DOHH2 (cell line): ENCODE measurements around the gene SMARCA2.

Experiments used
- H3F3A ChIP-seq: fragments of 200-600 bp; sonication (generic), shearing (Covaris generic); 2 replicates; pipeline ENCODE4 v1.6.0; 2016; ENCODE audit warnings: antibody characterized with exemption, mild to moderate bottlenecking; ENCODE audit not compliant: control insufficient read depth, insufficient read depth
- H3K27ac ChIP-seq: fragments of 200-600 bp; sonication (generic); 2 replicates; pipeline ENCODE4 v1.5.1; 2014; ENCODE audit warnings: low read depth, mild to moderate bottlenecking, low read length, moderate library complexity
- H3K27me3 ChIP-seq: fragments of 200-600 bp; sonication (generic); 2 replicates; pipeline ENCODE4 v1.6.1; 2014; ENCODE audit warnings: mild to moderate bottlenecking, low read length, mixed read lengths; ENCODE audit not compliant: control insufficient read depth
- H3K36me3 ChIP-seq: fragments of 200-600 bp; sonication (generic); 2 replicates; pipeline ENCODE4 v1.6.1; 2014; ENCODE audit warnings: mild to moderate bottlenecking, low read length, moderate library complexity, mixed read lengths; ENCODE audit not compliant: control insufficient read depth
- H3K4me1 ChIP-seq: fragments of 200-600 bp; sonication (generic); 2 replicates; pipeline ENCODE4 v1.6.1; 2014; ENCODE audit warnings: mild to moderate bottlenecking, low read length, mixed read lengths; ENCODE audit not compliant: control insufficient read depth
- H3K4me2 ChIP-seq: fragments of 200-600 bp; sonication (generic); 2 replicates; pipeline ENCODE4 v1.6.0; 2014; ENCODE audit warnings: mild to moderate bottlenecking, low read length, moderate library complexity
- H3K4me3 ChIP-seq: fragments of 200-600 bp; sonication (generic); 2 replicates; pipeline ENCODE4 v1.5.1; 2014; ENCODE audit warnings: mild to moderate bottlenecking, low read length, mixed read lengths
- H3K79me2 ChIP-seq: fragments of 200-600 bp; sonication (generic); 2 replicates; pipeline ENCODE4 v1.6.1; 2014; ENCODE audit warnings: mild to moderate bottlenecking, low read length, mixed read lengths; ENCODE audit not compliant: control insufficient read depth
- H3K9me2 ChIP-seq: fragments of 200-600 bp; sonication (generic); replicated peaks from 2 replicates; pipeline ENCODE4 v1.6.1; 2014; ENCODE audit warnings: mild to moderate bottlenecking, low read length, mixed read lengths; ENCODE audit not compliant: control insufficient read depth
- H3K9me3 ChIP-seq: fragments of 200-600 bp; sonication (generic); 2 replicates; pipeline ENCODE4 v1.6.1; 2014; ENCODE audit warnings: antibody characterized with exemption, low read length, mixed read lengths; ENCODE audit not compliant: control insufficient read depth, insufficient read depth
- H4K20me1 ChIP-seq: fragments of 200-600 bp; sonication (generic); 2 replicates; pipeline ENCODE4 v1.6.0; 2014; ENCODE audit warnings: low read depth, mild to moderate bottlenecking, antibody characterized with exemption, low read length, moderate library complexity; ENCODE audit not compliant: control insufficient read depth, insufficient read depth
- CTCF ChIP-seq: fragments of 200-600 bp; sonication (generic); IDR thresholded peaks from one replicate; pipeline ENCODE4 v1.5.1; 2014; ENCODE audit warnings: antibody characterized with exemption, mild to moderate bottlenecking, low read depth, low read length; ENCODE audit not compliant: poor library complexity, severe bottlenecking
- EZH2phosphoT487 ChIP-seq: fragments of 200-600 bp; sonication (generic); IDR thresholded peaks from 2 replicates; pipeline ENCODE4 v1.6.1; 2017; ENCODE audit warnings: borderline replicate concordance, mild to moderate bottlenecking, antibody characterized with exemption, low read length, moderate library complexity, mixed read lengths

Gene SMARCA2

GRCh38 chr9:1996156-1996555 is 19.0 kb upstream of the SMARCA2 start:
- no peak overlapping the region for H3K4me3 ChIP-seq
- no peak overlapping the region for H3K27ac ChIP-seq
- H3K9me2 ChIP-seq: no peaks in the 10 kb centered on the region
- H3K36me3 ChIP-seq: no peaks in the 10 kb centered on the region
- H3K79me2 ChIP-seq: no peaks in the 10 kb centered on the region
- H4K20me1 ChIP-seq: no peaks in the 10 kb centered on the region
- H3K4me2 ChIP-seq: no peak overlapping the region
- H3K27me3 ChIP-seq: peaks cover 5% of the 10 kb centered on the region; the same call in 1 of the 2 replicates
- no peaks in the 10 kb centered on the region for H3K9me3 ChIP-seq
- H3K4me1 ChIP-seq: no peaks in the 10 kb centered on the region
- TF ChIP-seq CTCF (no peak), EZH2phosphoT487 (no peak)
- no peaks in the 10 kb centered on the region for H3F3A ChIP-seq

GRCh38 chr9:1997646-1998045 is 17.5 kb upstream of the SMARCA2 start:
- no peaks in the 10 kb centered on the region for H3K9me3 ChIP-seq
- no peaks in the 10 kb centered on the region for H3F3A ChIP-seq
- H4K20me1 ChIP-seq: no peaks in the 10 kb centered on the region
- no peak for TF ChIP-seq CTCF
- no peak for TF ChIP-seq EZH2phosphoT487
- H3K4me3 ChIP-seq: no peak overlapping the region
- H3K4me1 ChIP-seq: no peaks in the 10 kb centered on the region
- no peaks in the 10 kb centered on the region for H3K36me3 ChIP-seq
- no peaks in the 10 kb centered on the region for H3K27me3 ChIP-seq
- no peaks in the 10 kb centered on the region for H3K9me2 ChIP-seq
- no peaks in the 10 kb centered on the region for H3K79me2 ChIP-seq
- H3K27ac ChIP-seq: no peak overlapping the region
- no peak overlapping the region for H3K4me2 ChIP-seq

- H3K4me1 ChIP-seq: no peaks in the 10 kb centered on the region
- H3K36me3 ChIP-seq: no peaks in the 10 kb centered on the region
- H3K79me2 ChIP-seq: no peaks in the 10 kb centered on the region
- H3K27ac ChIP-seq: no peak overlapping the region
- H3K9me2 ChIP-seq: no peaks in the 10 kb centered on the region
- H3K4me3 ChIP-seq: no peak overlapping the region
- no peaks in the 10 kb centered on the region for H3K9me3 ChIP-seq
- no peaks in the 10 kb centered on the region for H3F3A ChIP-seq
- no peaks in the 10 kb centered on the region for H3K27me3 ChIP-seq
- no peak overlapping the region for H3K4me2 ChIP-seq
- H4K20me1 ChIP-seq: no peaks in the 10 kb centered on the region
- TF ChIP-seq EZH2phosphoT487: no peak
- no peak for TF ChIP-seq CTCF
Measured at GRCh38 chr9:1998111-1998510, 17.0 kb upstream of the SMARCA2 start.

- no peaks in the 10 kb centered on the region for H3K4me1 ChIP-seq
- H3K36me3 ChIP-seq: no peaks in the 10 kb centered on the region
- H3K4me3 ChIP-seq: no peak overlapping the region
- H3K9me2 ChIP-seq: no peaks in the 10 kb centered on the region
- no peak for TF ChIP-seq CTCF
- no peak for TF ChIP-seq EZH2phosphoT487
- no peak overlapping the region for H3K4me2 ChIP-seq
- H4K20me1 ChIP-seq: no peaks in the 10 kb centered on the region
- no peak overlapping the region for H3K27ac ChIP-seq
- H3K79me2 ChIP-seq: no peaks in the 10 kb centered on the region
- H3F3A ChIP-seq: no peaks in the 10 kb centered on the region
- no peaks in the 10 kb centered on the region for H3K9me3 ChIP-seq
- peaks cover 4% of the 10 kb centered on the region; the same call in 1 of the 2 replicates for H3K27me3 ChIP-seq
Measured at GRCh38 chr9:2000314-2000713, 14.8 kb upstream of the SMARCA2 start.
